Stomach (tissue), 9 donors: Measurements from ENCODE around the gene MYO9B. TPM values are rescaled to one million over a fixed set of nuclear protein-coding genes. Genes with fewer than 3 reads are reported as not detected.

ENCODE experiments used
- DNase-seq, 2 donors: peaks; one replicate each; pipeline versions ENCODE4 v3.0.0 to v3.0.0-alpha.2; 2013 to 2019
- H3K27ac ChIP-seq, 5 donors: fragments of 200-600 bp in 4 of 5; sonication (generic) in 4 of 5; one replicate each; pipeline ENCODE4 v1.5.1; 2013 to 2019; ENCODE audit warnings: mild to moderate bottlenecking in 1 of 5, moderate library complexity in 1 of 5
- H3K27me3 ChIP-seq, 3 donors: fragments of 200-600 bp; sonication (generic); one replicate each; pipeline ENCODE4 v1.5.1; 2017 to 2019; ENCODE audit warnings: mixed run types in 1 of 3
- H3K36me3 ChIP-seq, 4 donors: fragments of 200-600 bp; sonication (generic); 1 replicate in 3 of 4; 2 replicates in 1 of 4; pipeline ENCODE4 v1.5.1; 2016 to 2019
- H3K4me1 ChIP-seq, 4 donors: fragments of 200-600 bp; sonication (generic); one replicate each; pipeline ENCODE4 v1.5.1; 2016 to 2019
- H3K4me3 ChIP-seq, 4 donors: fragments of 200-600 bp; sonication (generic) in 3 of 4; one replicate each; pipeline ENCODE4 v1.5.1; 2016 to 2019; ENCODE audit warnings: mild to moderate bottlenecking in 1 of 4
- H3K9me3 ChIP-seq, 4 donors: fragments of 200-600 bp; sonication (generic); one replicate each; pipeline ENCODE4 v1.5.1; 2016 to 2019
- EP300 ChIP-seq: sonication (generic); formaldehyde crosslinking; IDR thresholded peaks from one replicate; pipeline ENCODE4 v1.6.1; 2017; ENCODE audit warnings: antibody characterized with exemption
- POLR2A ChIP-seq, 4 donors: fragments of 450-650 bp; IDR thresholded peaks; one replicate each; pipeline ENCODE4 v1.6.1; 2016; ENCODE audit warnings: antibody characterized with exemption in 4 of 4, control low read depth in 2 of 4, mild to moderate bottlenecking in 1 of 4, moderate library complexity in 1 of 4
- POLR2AphosphoS5 ChIP-seq, 3 donors: sonication (generic); formaldehyde crosslinking; IDR thresholded peaks; one replicate each; pipeline ENCODE4 v1.6.1; 2016; ENCODE audit warnings: antibody characterized with exemption in 3 of 3
- WGBS, 5 donors: extraction: QIAGEN DNeasy Blood & Tissue Kit in 3 of 5; methylation state at CpG; one replicate each; pipeline versions ENCODE4 v1.1.5 to v1.1.7; 2013 to 2018; 5-methylcytosine and 5-hydroxymethylcytosine counted together
- intact Hi-C: fragments of 100-400 bp; cut with DNase I; formaldehyde crosslinking; loops from one replicate; pipeline ENCODE4 v1.15.1; 2023; ENCODE audit warnings: low total_unique reads
- polyA plus RNA-seq, 3 donors: library from polyadenylated mRNA; stranded (reverse); fragments of 200-250 nt; gene quantifications; one replicate each; pipeline ENCODE4 v1.2.3, GENCODE V29; 2013
- total RNA-seq, 5 donors: library from RNA; depleted of rRNA; stranded (reverse); fragments of >200 nt; gene quantifications; one replicate each; pipeline versions ENCODE4 v1.1.0 to v1.2.3, GENCODE V29; 2014 to 2016
- TF ChIP-seq, protein P1 (sequence below), 7 experiments: fragments of 450-650 bp in 4 of 7; fragments of 200-600 bp in 3 of 7; sonication (generic) in 3 of 7; IDR thresholded peaks; one replicate each; pipeline ENCODE4 v1.5.1; 2016 to 2019; ENCODE audit warnings: antibody characterized with exemption in 7 of 7, control low read depth in 2 of 7, mild to moderate bottlenecking in 1 of 7
- donor health status: healthy with polysubstance abuse.
- donor health status: Bipolar disorder and iron deficiency.
- donor health status: healthy.

The MYO9B gene
- total and polyA plus RNA-seq, 8 donors, result 30.2 to 265 (median 62.5) TPM

DNA sequence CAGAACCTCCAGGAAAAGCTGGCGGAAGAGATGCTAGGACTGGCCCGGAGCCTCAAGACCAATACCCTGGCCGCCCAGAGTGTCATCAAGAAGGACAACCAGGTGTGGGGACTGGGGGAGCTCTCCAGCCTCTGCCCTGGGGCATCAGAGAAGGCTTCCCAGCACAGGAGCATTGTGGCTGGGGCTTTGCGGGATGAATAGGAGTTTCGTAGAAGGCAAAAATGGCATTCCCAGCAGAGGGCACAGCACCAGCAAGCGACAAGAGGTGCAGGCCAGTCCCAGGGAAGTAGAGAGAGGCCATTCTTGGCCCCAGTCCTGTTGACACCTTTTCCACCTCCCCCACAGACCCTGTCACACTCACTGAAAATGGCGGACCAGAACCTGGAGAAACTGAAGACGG is 143.7 kb downstream of the MYO9B start:
- intact Hi-C loops, result no loop called here
- peaks cover 14 to 29% (median 26%) of the 10 kb centered on the region in 4 donors for H3K4me1 ChIP-seq
- 97 to 100% (median 98%) methylated on average over 6 to 8 of the region's 8 CpGs for WGBS, 5 donors
- H3K27me3 ChIP-seq, result no peaks in the 10 kb centered on the region
- no peak overlapping the region for H3K4me3 ChIP-seq
- no peak for DNase-seq
- peaks cover 13 to 30% (median 25%) of the 10 kb centered on the region in 4 donors for H3K36me3 ChIP-seq
- TF ChIP-seq, protein P1, sequence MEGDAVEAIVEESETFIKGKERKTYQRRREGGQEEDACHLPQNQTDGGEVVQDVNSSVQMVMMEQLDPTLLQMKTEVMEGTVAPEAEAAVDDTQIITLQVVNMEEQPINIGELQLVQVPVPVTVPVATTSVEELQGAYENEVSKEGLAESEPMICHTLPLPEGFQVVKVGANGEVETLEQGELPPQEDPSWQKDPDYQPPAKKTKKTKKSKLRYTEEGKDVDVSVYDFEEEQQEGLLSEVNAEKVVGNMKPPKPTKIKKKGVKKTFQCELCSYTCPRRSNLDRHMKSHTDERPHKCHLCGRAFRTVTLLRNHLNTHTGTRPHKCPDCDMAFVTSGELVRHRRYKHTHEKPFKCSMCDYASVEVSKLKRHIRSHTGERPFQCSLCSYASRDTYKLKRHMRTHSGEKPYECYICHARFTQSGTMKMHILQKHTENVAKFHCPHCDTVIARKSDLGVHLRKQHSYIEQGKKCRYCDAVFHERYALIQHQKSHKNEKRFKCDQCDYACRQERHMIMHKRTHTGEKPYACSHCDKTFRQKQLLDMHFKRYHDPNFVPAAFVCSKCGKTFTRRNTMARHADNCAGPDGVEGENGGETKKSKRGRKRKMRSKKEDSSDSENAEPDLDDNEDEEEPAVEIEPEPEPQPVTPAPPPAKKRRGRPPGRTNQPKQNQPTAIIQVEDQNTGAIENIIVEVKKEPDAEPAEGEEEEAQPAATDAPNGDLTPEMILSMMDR (IDR thresholded peaks at IDR 0.05), result no peak
- no peak for TF ChIP-seq POLR2AphosphoS5 (IDR thresholded peaks at IDR 0.05)
- no peak for TF ChIP-seq POLR2A (IDR thresholded peaks at IDR 0.05)
- no peak for TF ChIP-seq EP300
- no peaks in the 10 kb centered on the region for H3K9me3 ChIP-seq
- H3K27ac ChIP-seq, result no peak overlapping the region

GRCh38 chr19:17220207-17220758 is 144.7 kb downstream of the MYO9B start:
- intact Hi-C loops, result no loop called here
- DNase-seq, result peak in 1 of 2 donors; percentile 82
- 31 to 42% (median 33%) methylated on average over 13 to 14 of the region's 14 CpGs for WGBS, 5 donors

DNA sequence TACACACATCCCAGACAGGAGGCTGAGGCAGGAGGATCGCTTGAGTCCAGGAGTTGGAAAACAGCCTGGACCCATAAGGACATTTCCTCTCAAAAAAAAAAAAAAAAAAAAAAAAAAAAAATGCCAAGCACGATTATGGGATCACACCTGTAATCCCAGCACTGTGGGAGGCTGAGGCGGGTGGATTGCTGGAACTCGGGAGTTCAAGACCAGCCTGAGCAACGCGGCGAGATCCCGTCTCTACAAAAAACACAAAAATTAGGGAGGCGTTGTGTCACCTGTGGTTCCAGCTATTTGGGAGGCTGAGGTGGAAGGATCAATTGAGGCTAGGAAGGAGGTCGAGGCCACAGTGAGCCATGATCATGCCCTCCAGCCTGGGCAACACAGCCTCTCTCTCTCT is 149.5 kb downstream of the MYO9B start:
- Histone ChIP-seq H3K27me3 (no peaks in the 10 kb centered on the region), H3K27ac (no peak overlapping the region), H3K36me3 (peaks cover 0 to 16% (median 14%) of the 10 kb centered on the region in 4 donors), H3K4me1 (peaks cover 12 to 30% (median 24%) of the 10 kb centered on the region in 4 donors), H3K9me3 (no peaks in the 10 kb centered on the region), H3K4me3 (no peak overlapping the region)
- 77 to 88% (median 81%) methylated on average over 10 of the region's 10 CpGs for WGBS, 5 donors
- no peak for DNase-seq
- intact Hi-C loops, result no loop called here
- TF ChIP-seq EP300 (no peak), POLR2AphosphoS5 (IDR thresholded peaks at IDR 0.05) (no peak), POLR2A (IDR thresholded peaks at IDR 0.05) (no peak)
- TF ChIP-seq, protein P1 (IDR thresholded peaks at IDR 0.05), result no peak

More at GRCh38 chr19:17220207-17220758, 144.7 kb downstream of the MYO9B start:
- peaks cover 13 to 30% (median 25%) of the 10 kb centered on the region in 4 donors for H3K36me3 ChIP-seq
- H3K27me3 ChIP-seq, result no peaks in the 10 kb centered on the region
- no peak overlapping the region for H3K4me3 ChIP-seq
- H3K9me3 ChIP-seq, result no peaks in the 10 kb centered on the region
- H3K4me1 ChIP-seq, result peaks cover 7 to 24% (median 18%) of the 10 kb centered on the region in 4 donors
- TF ChIP-seq, protein P1 (IDR thresholded peaks at IDR 0.05), result no peak
- TF ChIP-seq POLR2AphosphoS5 (IDR thresholded peaks at IDR 0.05), result no peak
- no peak for TF ChIP-seq POLR2A (IDR thresholded peaks at IDR 0.05)
- no peak for TF ChIP-seq EP300
- H3K27ac ChIP-seq, result peak overlapping the region in 3 of 5 donors; percentile 16 to 39 (median 34)

- Histone ChIP-seq H3K27ac (peak within 1 kb of the TSS; percentile 90 to 99 (median 93)), H3K9me3 (no peaks in the 10 kb centered on the region), H3K36me3 (peaks cover 0 to 26% (median 25%) of the 10 kb centered on the region in 4 donors), H3K27me3 (no peaks in the 10 kb centered on the region), H3K4me1 (peaks cover 12 to 23% (median 21%) of the 10 kb centered on the region in 4 donors), H3K4me3 (peak within 1 kb of the TSS; percentile 57 to 74 (median 66))
- 0 to 1% (median 1%) methylated on average over 13 to 90 of the region's 90 CpGs for WGBS, 5 donors
- intact Hi-C loops, result no loop called here
- DNase-seq, result peak; percentile 99
- TF ChIP-seq POLR2AphosphoS5 (IDR thresholded peaks at IDR 0.05), result peak; percentile 32 to 81 (median 78)
- TF ChIP-seq, protein P1 (IDR thresholded peaks at IDR 0.05), result no peak
These were observed 150.7 kb downstream of the MYO9B start, which contains the start of gene OCEL1 for GRCh38 chr19:17226002-17226933. TSS of gene OCEL1 (plus strand) at chr19:17226226. CDS start at chr19:17226248, 22 bp downstream.
